Measurements from ENCODE around the gene ABLIM2. TPM values are rescaled to one million over a fixed set of nuclear protein-coding genes. Genes with fewer than 3 reads are reported as not detected.
A peak's percentile ranks its signal among the peaks of the same experiment; 100 is the strongest.

ABLIM2 gene
- total and polyA plus RNA-seq, 2 of the 8 experiments (the other 6 are each of a cell fraction or from before 2014, with no cell fraction given): 2.8 to 3.0 TPM

DNA sequence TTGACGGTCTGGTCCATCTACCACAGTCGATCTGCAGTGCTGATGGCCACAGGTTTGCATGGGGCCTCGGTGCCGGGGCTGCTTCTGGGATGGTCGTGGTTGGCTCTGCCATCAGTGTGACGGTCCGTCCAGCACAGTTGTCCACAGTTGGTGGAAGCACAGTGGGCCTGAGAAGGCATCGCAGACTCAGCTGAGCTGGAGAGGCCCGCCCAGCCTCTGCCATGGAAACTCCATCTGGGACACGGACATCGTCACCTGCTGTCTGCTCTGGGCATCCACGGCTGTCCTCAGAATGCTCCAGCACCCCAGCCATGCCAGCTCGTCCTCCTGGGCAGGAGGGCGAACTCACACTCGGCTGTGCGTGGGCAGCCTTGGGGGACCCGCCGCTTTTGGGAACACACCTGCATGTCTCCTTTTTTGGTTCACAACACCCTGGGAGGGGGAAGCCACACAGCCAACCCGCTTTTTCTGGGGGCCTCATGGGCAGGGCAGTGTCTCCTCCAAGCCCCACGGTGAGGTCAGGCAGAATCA is 33.0 kb downstream of the ABLIM2 start:
- no peak overlapping the region for H2BK120ac ChIP-seq (replicated peaks; ENCODE audit: low read depth, low read length)
- H3K36me3 ChIP-seq (ENCODE audit: control insufficient read depth in 2 of 4, insufficient read depth in 4 of 4, low read length in 3 of 4): no peaks in the 10 kb centered on the region
- H3K4me2 ChIP-seq (ENCODE audit: insufficient read depth in 1 of 2, low read depth in 2 of 2, low read length in 2 of 2): no peak overlapping the region
- no peak overlapping the region for H2AK5ac ChIP-seq (ENCODE audit: low read depth, low read length)
- no peaks in the 10 kb centered on the region for H3K9me3 ChIP-seq (ENCODE audit: insufficient read depth in 2 of 2, low read depth in 1 of 2, low read length in 1 of 2)
- H2AFZ ChIP-seq (ENCODE audit: low read length): no peak overlapping the region
- no peak overlapping the region for H3K9ac ChIP-seq (replicated peaks in 1 of 4; ENCODE audit: extremely low read depth in 1 of 4, low read depth in 3 of 4, low read length in 3 of 4)
- H2BK5ac ChIP-seq (ENCODE audit: low read depth, low read length): no peak overlapping the region
- H4K5ac ChIP-seq (ENCODE audit: insufficient read length, low read depth, low read length): no peak overlapping the region
- H4K20me1 ChIP-seq (replicated peaks in 1 of 2; ENCODE audit: control insufficient read depth in 1 of 2, insufficient read depth in 2 of 2, low read length in 2 of 2): no peaks in the 10 kb centered on the region
- 0 out of 2 replicates have a peak overlapping the region, but pooled peaks have one; percentile 14 for H2BK12ac ChIP-seq (ENCODE audit: low read depth, low read length)
- ChIA-PET CTCF (ENCODE audit: partially characterized antibody) (no interaction called here), POLR2A (ENCODE audit: partially characterized antibody) (interaction anchor here (0.9 kb wide), 1 partner anchor 12 kb away, joined by 3 read pairs; no protein-coding TSS in a partner anchor)
- H3K79me1 ChIP-seq (ENCODE audit: low read depth, low read length): no peaks in the 10 kb centered on the region
- no peak overlapping the region for H3K23ac ChIP-seq (ENCODE audit: insufficient read length)
- no peak overlapping the region for H2BK20ac ChIP-seq (ENCODE audit: low read length)
- H3K23me2 ChIP-seq (ENCODE audit: low read depth, low read length): no peaks in the 10 kb centered on the region
- 89% methylated on average over 20 of the region's 20 CpGs; no CpG with 5 or more reads in 1 of the 2 experiments for WGBS, 2 experiments (ENCODE audit: extremely low coverage in 1 of 2, insufficient coverage in 1 of 2, insufficient read length in 1 of 2, insufficient replicate concordance in 2 of 2, low coverage in 1 of 2, low lambda C conversion rate in 2 of 2, missing lambda C conversion rate in 1 of 2)
- no peak overlapping the region for H3K27ac ChIP-seq (ENCODE audit: low read depth, low read length)
- peaks cover 0 to 13% (median 6%) of the 10 kb centered on the region in 4 experiments; a peak in 5 of 7 replicates for H3K4me1 ChIP-seq (replicated peaks in 1 of 4; ENCODE audit: control insufficient read depth in 3 of 4, insufficient read depth in 4 of 4, low read length in 3 of 4)
- no peak overlapping the region for H3K4me3 ChIP-seq (ENCODE audit: extremely low read depth in 1 of 4, insufficient read depth in 2 of 4, low read depth in 3 of 4, low read length in 4 of 4)
- H3K79me2 ChIP-seq (ENCODE audit: control insufficient read depth in 1 of 2, insufficient read depth in 2 of 2, low read length in 2 of 2): no peaks in the 10 kb centered on the region
- peak overlapping the region; percentile 53; the same call in 1 of the 2 replicates for H4K8ac ChIP-seq (ENCODE audit: extremely low read depth, insufficient read depth, low read length)
- H3K56ac ChIP-seq (replicated peaks; ENCODE audit: insufficient read length, low read depth, low read length): no peak overlapping the region
- no peaks in the 10 kb centered on the region; a peak in 1 of 7 replicates for H3K27me3 ChIP-seq (replicated peaks in 1 of 4; ENCODE audit: control insufficient read depth in 3 of 4, extremely low read depth in 1 of 4, insufficient read depth in 3 of 4, low read length in 3 of 4)
- H2BK15ac ChIP-seq (ENCODE audit: low read length): no peak overlapping the region
- no peak overlapping the region for H4K91ac ChIP-seq (replicated peaks; ENCODE audit: insufficient read length, low read length)
- H3K4ac ChIP-seq (replicated peaks; ENCODE audit: insufficient read length, low read depth, low read length): no peak overlapping the region
- FAIRE-seq (no peak), DNase-seq (ENCODE audit: low read depth in 1 of 2, low spot score in 2 of 2) (no peak)
- H3K14ac ChIP-seq (ENCODE audit: insufficient read length): no peak overlapping the region
- H3K18ac ChIP-seq (ENCODE audit: extremely low read depth, low read length): no peak overlapping the region
- TF ChIP-seq RNF2 (IDR thresholded peaks at IDR 0.05; ENCODE audit: borderline replicate concordance, low read depth, low read length, missing control alignments, poor library complexity, severe bottlenecking) (no peak), RBBP5 (IDR thresholded peaks at IDR 0.05; ENCODE audit: borderline replicate concordance, low read depth, low read length) (no peak), SIRT6 (IDR thresholded peaks at IDR 0.05; ENCODE audit: low read length) (no peak), GABPA (IDR thresholded peaks at IDR 0.05; ENCODE audit: borderline replicate concordance, insufficient read depth, low read length) (no peak), CHD2 (IDR thresholded peaks at IDR 0.05; ENCODE audit: low read length) (no peak), EGR1 (IDR thresholded peaks at IDR 0.05; ENCODE audit: borderline replicate concordance, low read depth, low read length) (no peak), HDAC6 (IDR thresholded peaks at IDR 0.05; ENCODE audit: low read depth, low read length) (no peak)

Measured in H1 (cell line).